Stomach (tissue), 9 donors: ENCODE data around the gene FMO2. TPM values are rescaled to one million over a fixed set of nuclear protein-coding genes. Genes with fewer than 3 reads are reported as not detected.

Experiments
- DNase-seq, 2 donors: peaks; one replicate each; pipeline versions ENCODE4 v3.0.0 to v3.0.0-alpha.2; 2013 to 2019
- H3K27ac ChIP-seq, 5 donors: fragments of 200-600 bp in 4 of 5; sonication (generic) in 4 of 5; one replicate each; pipeline ENCODE4 v1.5.1; 2013 to 2019; ENCODE audit warnings: mild to moderate bottlenecking in 1 of 5, moderate library complexity in 1 of 5
- H3K27me3 ChIP-seq, 3 donors: fragments of 200-600 bp; sonication (generic); one replicate each; pipeline ENCODE4 v1.5.1; 2017 to 2019; ENCODE audit warnings: mixed run types in 1 of 3
- H3K36me3 ChIP-seq, 4 donors: fragments of 200-600 bp; sonication (generic); 1 replicate in 3 of 4; 2 replicates in 1 of 4; pipeline ENCODE4 v1.5.1; 2016 to 2019
- H3K4me1 ChIP-seq, 4 donors: fragments of 200-600 bp; sonication (generic); one replicate each; pipeline ENCODE4 v1.5.1; 2016 to 2019
- H3K4me3 ChIP-seq, 4 donors: fragments of 200-600 bp; sonication (generic) in 3 of 4; one replicate each; pipeline ENCODE4 v1.5.1; 2016 to 2019; ENCODE audit warnings: mild to moderate bottlenecking in 1 of 4
- H3K9me3 ChIP-seq, 4 donors: fragments of 200-600 bp; sonication (generic); one replicate each; pipeline ENCODE4 v1.5.1; 2016 to 2019
- EP300 ChIP-seq: sonication (generic); formaldehyde crosslinking; IDR thresholded peaks from one replicate; pipeline ENCODE4 v1.6.1; 2017; ENCODE audit warnings: antibody characterized with exemption
- POLR2A ChIP-seq, 4 donors: fragments of 450-650 bp; IDR thresholded peaks; one replicate each; pipeline ENCODE4 v1.6.1; 2016; ENCODE audit warnings: antibody characterized with exemption in 4 of 4, control low read depth in 2 of 4, mild to moderate bottlenecking in 1 of 4, moderate library complexity in 1 of 4
- POLR2AphosphoS5 ChIP-seq, 3 donors: sonication (generic); formaldehyde crosslinking; IDR thresholded peaks; one replicate each; pipeline ENCODE4 v1.6.1; 2016; ENCODE audit warnings: antibody characterized with exemption in 3 of 3
- WGBS, 5 donors: extraction: QIAGEN DNeasy Blood & Tissue Kit in 3 of 5; methylation state at CpG; one replicate each; pipeline versions ENCODE4 v1.1.5 to v1.1.7; 2013 to 2018; 5-methylcytosine and 5-hydroxymethylcytosine counted together
- intact Hi-C: fragments of 100-400 bp; cut with DNase I; formaldehyde crosslinking; loops from one replicate; pipeline ENCODE4 v1.15.1; 2023; ENCODE audit warnings: low total_unique reads
- polyA plus RNA-seq, 3 donors: library from polyadenylated mRNA; stranded (reverse); fragments of 200-250 nt; gene quantifications; one replicate each; pipeline ENCODE4 v1.2.3, GENCODE V29; 2013
- total RNA-seq, 5 donors: library from RNA; depleted of rRNA; stranded (reverse); fragments of >200 nt; gene quantifications; one replicate each; pipeline versions ENCODE4 v1.1.0 to v1.2.3, GENCODE V29; 2014 to 2016
- TF ChIP-seq, protein P1 (sequence below), 7 experiments: fragments of 450-650 bp in 4 of 7; fragments of 200-600 bp in 3 of 7; sonication (generic) in 3 of 7; IDR thresholded peaks; one replicate each; pipeline ENCODE4 v1.5.1; 2016 to 2019; ENCODE audit warnings: antibody characterized with exemption in 7 of 7, control low read depth in 2 of 7, mild to moderate bottlenecking in 1 of 7
- donor health status: healthy with polysubstance abuse.
- donor health status: Bipolar disorder and iron deficiency.
- donor health status: healthy.

Gene FMO2
- total and polyA plus RNA-seq, 8 donors, result 2.8 to 47.3 (median 5.8) TPM; not detected in 1

GRCh38 chr1:171206978-171207355 lies 21.9 kb downstream of the FMO2 start:
- DNase-seq, result no peak
- Histone ChIP-seq H3K36me3 (no peaks in the 10 kb centered on the region), H3K4me1 (peaks cover 8 to 58% (median 28%) of the 10 kb centered on the region in 4 donors), H3K27me3 (no peaks in the 10 kb centered on the region), H3K4me3 (no peak overlapping the region), H3K27ac (no peak overlapping the region), H3K9me3 (no peaks in the 10 kb centered on the region)
- TF ChIP-seq POLR2A (IDR thresholded peaks at IDR 0.05), result no peak
- TF ChIP-seq, protein P1, sequence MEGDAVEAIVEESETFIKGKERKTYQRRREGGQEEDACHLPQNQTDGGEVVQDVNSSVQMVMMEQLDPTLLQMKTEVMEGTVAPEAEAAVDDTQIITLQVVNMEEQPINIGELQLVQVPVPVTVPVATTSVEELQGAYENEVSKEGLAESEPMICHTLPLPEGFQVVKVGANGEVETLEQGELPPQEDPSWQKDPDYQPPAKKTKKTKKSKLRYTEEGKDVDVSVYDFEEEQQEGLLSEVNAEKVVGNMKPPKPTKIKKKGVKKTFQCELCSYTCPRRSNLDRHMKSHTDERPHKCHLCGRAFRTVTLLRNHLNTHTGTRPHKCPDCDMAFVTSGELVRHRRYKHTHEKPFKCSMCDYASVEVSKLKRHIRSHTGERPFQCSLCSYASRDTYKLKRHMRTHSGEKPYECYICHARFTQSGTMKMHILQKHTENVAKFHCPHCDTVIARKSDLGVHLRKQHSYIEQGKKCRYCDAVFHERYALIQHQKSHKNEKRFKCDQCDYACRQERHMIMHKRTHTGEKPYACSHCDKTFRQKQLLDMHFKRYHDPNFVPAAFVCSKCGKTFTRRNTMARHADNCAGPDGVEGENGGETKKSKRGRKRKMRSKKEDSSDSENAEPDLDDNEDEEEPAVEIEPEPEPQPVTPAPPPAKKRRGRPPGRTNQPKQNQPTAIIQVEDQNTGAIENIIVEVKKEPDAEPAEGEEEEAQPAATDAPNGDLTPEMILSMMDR (IDR thresholded peaks at IDR 0.05), result no peak
- TF ChIP-seq POLR2AphosphoS5 (IDR thresholded peaks at IDR 0.05), result no peak
- no peak for TF ChIP-seq EP300
- 80 to 100% (median 92%) methylated on average over 1 of the region's 1 CpG for WGBS, 5 donors
- intact Hi-C loops, result no loop called here

DNA sequence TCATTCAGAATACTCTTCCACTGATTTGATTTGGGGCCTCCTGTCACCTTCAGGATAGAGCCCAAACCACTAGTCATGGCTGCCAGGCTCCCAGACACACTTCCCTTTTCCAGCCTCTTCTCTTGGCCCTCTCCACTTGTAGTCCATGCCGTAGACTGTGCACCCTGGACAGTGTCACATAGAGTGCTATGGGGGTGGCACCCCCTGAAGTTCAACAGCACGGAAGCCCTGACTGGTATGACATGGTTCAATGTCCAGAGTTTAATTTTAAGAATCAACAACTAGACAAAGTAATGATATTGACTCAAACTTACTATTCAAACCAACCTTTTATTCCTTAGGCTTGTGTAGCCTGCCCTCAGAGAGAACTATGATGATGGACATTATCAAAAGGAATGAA lies 22.3 kb downstream of the FMO2 start:
- H3K36me3 ChIP-seq, result no peaks in the 10 kb centered on the region
- no peak for DNase-seq
- intact Hi-C loops, result no loop called here
- 68 to 81% (median 78%) methylated on average over 2 of the region's 2 CpGs for WGBS, 5 donors
- peaks cover 8 to 58% (median 28%) of the 10 kb centered on the region in 4 donors for H3K4me1 ChIP-seq
- H3K27ac ChIP-seq, result no peak overlapping the region
- H3K27me3 ChIP-seq, result no peaks in the 10 kb centered on the region
- H3K9me3 ChIP-seq, result no peaks in the 10 kb centered on the region
- H3K4me3 ChIP-seq, result no peak overlapping the region
- TF ChIP-seq POLR2AphosphoS5 (IDR thresholded peaks at IDR 0.05), result no peak
- no peak for TF ChIP-seq POLR2A (IDR thresholded peaks at IDR 0.05)
- TF ChIP-seq EP300, result no peak
- TF ChIP-seq, protein P1 (IDR thresholded peaks at IDR 0.05), result no peak

DNA sequence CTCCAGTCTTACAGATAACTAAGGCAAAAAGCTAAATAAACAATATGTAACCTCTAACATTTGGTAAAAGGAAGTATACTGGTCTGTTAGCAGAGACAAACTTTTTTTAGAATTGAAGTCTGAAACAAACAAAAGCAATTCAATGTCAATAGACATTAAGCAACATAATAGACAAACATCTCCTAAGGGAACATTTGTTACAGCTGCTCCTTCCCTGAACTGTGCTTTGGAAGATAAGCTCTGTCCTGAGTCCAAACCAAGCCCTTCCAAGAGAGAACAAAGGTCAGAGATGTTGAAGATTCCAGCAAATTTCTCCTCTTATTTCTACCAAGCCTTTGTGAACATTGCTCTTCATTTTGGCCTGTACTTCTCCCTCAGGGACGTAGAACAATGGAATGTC lies 25.3 kb downstream of the FMO2 start:
- peak in 1 of 2 donors; percentile 46 for DNase-seq
- WGBS, 5 donors, result 26 to 62% (median 31%) methylated on average over 1 of the region's 1 CpG

GRCh38 chr1:171212607-171213351 lies 27.7 kb downstream of the FMO2 start:
- peaks cover 0 to 32% (median 10%) of the 10 kb centered on the region in 4 donors for H3K4me1 ChIP-seq
- no peak overlapping the region for H3K4me3 ChIP-seq
- no peaks in the 10 kb centered on the region for H3K27me3 ChIP-seq
- H3K27ac ChIP-seq, result peak overlapping the region in 1 of 5 donors; percentile 22
- DNase-seq, result no peak
- 76 to 92% (median 88%) methylated on average over 3 of the region's 3 CpGs for WGBS, 5 donors
- H3K9me3 ChIP-seq, result no peaks in the 10 kb centered on the region
- no peaks in the 10 kb centered on the region for H3K36me3 ChIP-seq
- TF ChIP-seq POLR2AphosphoS5 (IDR thresholded peaks at IDR 0.05) (no peak), EP300 (no peak), POLR2A (IDR thresholded peaks at IDR 0.05) (no peak)
- TF ChIP-seq, protein P1 (IDR thresholded peaks at IDR 0.05), result no peak
- intact Hi-C loops, result no loop called here

More for the DNA sequence above, 25.3 kb downstream of the FMO2 start:
- no peaks in the 10 kb centered on the region for H3K9me3 ChIP-seq
- peaks cover 8 to 49% (median 28%) of the 10 kb centered on the region in 4 donors for H3K4me1 ChIP-seq
- H3K36me3 ChIP-seq, result no peaks in the 10 kb centered on the region
- TF ChIP-seq POLR2A (IDR thresholded peaks at IDR 0.05) (no peak), POLR2AphosphoS5 (IDR thresholded peaks at IDR 0.05) (peak; percentile 11 to 63 (median 51))
- TF ChIP-seq, protein P1 (IDR thresholded peaks at IDR 0.05), result no peak
- H3K27ac ChIP-seq, result peak overlapping the region in 1 of 5 donors; percentile 57
- no peak overlapping the region for H3K4me3 ChIP-seq
- intact Hi-C loops, result no loop called here
- H3K27me3 ChIP-seq, result no peaks in the 10 kb centered on the region
